Coronary artery (tissue), 2 donors: ENCODE data around the gene HOMER1.
A peak's percentile ranks its signal among the peaks of the same experiment; 100 is the strongest.
"Not testable (repeated sequence)": the region's sequence is repeated elsewhere in the genome, so short reads cannot be mapped to it uniquely, and the experiment has no call there.

Experiments
- DNase-seq: peaks from one replicate; pipeline ENCODE4 v3.0.0-alpha.2; 2017; ENCODE audit warnings: low spot score
- H3K27ac ChIP-seq, 2 donors: fragments of 200-600 bp; sonication (generic); one replicate each; pipeline ENCODE4 v1.5.1; 2016 to 2019
- H3K4me3 ChIP-seq: fragments of 200-600 bp; sonication (generic); 2 replicates; pipeline ENCODE4 v1.5.1; 2016; ENCODE audit warnings: mild to moderate bottlenecking, moderate library complexity
- CTCF ChIP-seq: fragments of 200-600 bp; sonication (generic); IDR thresholded peaks from one replicate; pipeline ENCODE4 v1.5.1; 2019; ENCODE audit warnings: antibody characterized with exemption

HOMER1 gene

GRCh38 chr5:79517601-79518000 is 3.7 kb upstream of the HOMER1 start:
- TF ChIP-seq CTCF: no peak
- no peak overlapping the region for H3K27ac ChIP-seq
- no peak for DNase-seq
- H3K4me3 ChIP-seq: no peak overlapping the region

- no peak for TF ChIP-seq CTCF
- H3K27ac ChIP-seq: no peak overlapping the region
- DNase-seq: no peak
Measured at GRCh38 chr5:79516986-79517385, 3.1 kb upstream of the HOMER1 start.

GRCh38 chr5:79516331-79516730 is 2.4 kb upstream of the HOMER1 start:
- H3K27ac ChIP-seq, H3K4me3 ChIP-seq, DNase-seq: not testable (repeated sequence)

More at GRCh38 chr5:79516986-79517385, 3.1 kb upstream of the HOMER1 start:
- no peak overlapping the region for H3K4me3 ChIP-seq

- peak overlapping the region; percentile 98 for H3K4me3 ChIP-seq
- TF ChIP-seq CTCF: no peak
- DNase-seq: peak; percentile 93
- H3K27ac ChIP-seq: peak overlapping the region; percentile 98 to 99
Measured at GRCh38 chr5:79514391-79515105, 614 bp upstream of the HOMER1 start.

GRCh38 chr5:79513308-79513703 is 628 bp downstream of the HOMER1 start:
- peak overlapping the region; percentile 98 to 99 for H3K27ac ChIP-seq
- no peak for TF ChIP-seq CTCF
- H3K4me3 ChIP-seq: peak overlapping the region; percentile 98
- no peak for DNase-seq

GRCh38 chr5:79512471-79513307 is 1.2 kb downstream of the HOMER1 start:
- H3K27ac ChIP-seq: no peak overlapping the region
- no peak for DNase-seq

More at GRCh38 chr5:79512471-79513307, 1.2 kb downstream of the HOMER1 start:
- no peak for TF ChIP-seq CTCF
- peak overlapping the region; percentile 98 for H3K4me3 ChIP-seq
